OCI-LY7 (cell line): ENCODE results near the gene FIG4. TPM values are rescaled to one million over a fixed set of nuclear protein-coding genes. Genes with fewer than 3 reads are reported as not detected.
"Not testable (repeated sequence)": the region's sequence is repeated elsewhere in the genome, so short reads cannot be mapped to it uniquely, and the experiment has no call there.

Experiments used
- BruUV-seq: library from RNA; stranded (reverse); fragments of 400-500 nt; replicated peaks from 2 replicates; lab custom pipeline; 2021; lab: Mats Ljungman, UMichigan
- CTCF ChIA-PET: fragments of 300-600 bp; sonication (Branson Sonifier 250); formaldehyde crosslinking; loops from one replicate; lab custom pipeline; 2022; ENCODE audit warnings: antibody characterized with exemption; ENCODE audit not compliant: unreplicated experiment; lab: Charles Lee
- POLR2A ChIA-PET: fragments of 300-600 bp; sonication (Branson Sonifier 250); formaldehyde crosslinking; loops from one replicate; lab custom pipeline; 2022; ENCODE audit warnings: antibody characterized with exemption; lab: Charles Lee
- DNase-seq: peaks from one replicate; pipeline ENCODE4 v3.0.0-alpha.2; 2015; ENCODE audit warnings: low spot score
- H2AFZ ChIP-seq: fragments of 200-600 bp; sonication (generic), shearing (Covaris generic); 2 replicates; pipeline ENCODE4 v1.6.1; 2014; ENCODE audit warnings: mild to moderate bottlenecking, antibody characterized with exemption, low read length, moderate library complexity
- H3K27ac ChIP-seq: fragments of 200-600 bp; sonication (generic); 2 replicates; pipeline ENCODE4 v1.5.1; 2014; ENCODE audit warnings: mixed run types, low read depth, mild to moderate bottlenecking, moderate library complexity, low read length, inconsistent platforms; ENCODE audit not compliant: poor library complexity, severe bottlenecking
- H3K36me3 ChIP-seq: fragments of 200-600 bp; sonication (generic); 2 replicates; pipeline ENCODE4 v1.6.1; 2014; ENCODE audit warnings: mild to moderate bottlenecking, antibody characterized with exemption, low read length, moderate library complexity, mixed read lengths; ENCODE audit not compliant: insufficient read depth
- H3K4me1 ChIP-seq: fragments of 200-600 bp; sonication (generic); 2 replicates; pipeline ENCODE4 v1.5.1; 2014; ENCODE audit warnings: mild to moderate bottlenecking, low read length; ENCODE audit not compliant: insufficient read depth, poor library complexity, severe bottlenecking
- H3K4me2 ChIP-seq: fragments of 200-600 bp; sonication (generic); 2 replicates; pipeline ENCODE4 v1.6.1; 2014; ENCODE audit warnings: mild to moderate bottlenecking, low read length
- H3K4me3 ChIP-seq: fragments of 200-600 bp; sonication (generic); 2 replicates; pipeline ENCODE4 v1.5.1; 2014; ENCODE audit warnings: mild to moderate bottlenecking, low read depth, low read length; ENCODE audit not compliant: poor library complexity, severe bottlenecking
- H3K79me2 ChIP-seq: fragments of 200-600 bp; sonication (generic); 2 replicates; pipeline ENCODE4 v1.6.1; 2016; ENCODE audit warnings: low read depth, mild to moderate bottlenecking, low read length, moderate library complexity, mixed read lengths; ENCODE audit not compliant: insufficient read depth
- H3K9me2 ChIP-seq: fragments of 200-600 bp; sonication (generic); 2 replicates; pipeline ENCODE4 v1.6.1; 2016; ENCODE audit warnings: mild to moderate bottlenecking, low read length, mixed read lengths; ENCODE audit not compliant: insufficient read depth
- H3K9me3 ChIP-seq: fragments of 200-600 bp; sonication (generic); 2 replicates; pipeline ENCODE4 v1.6.1; 2014; ENCODE audit warnings: mild to moderate bottlenecking, mixed run types, low read length, mixed read lengths
- H4K20me1 ChIP-seq: fragments of 200-600 bp; sonication (generic); 2 replicates; pipeline ENCODE4 v1.6.1; 2014; ENCODE audit warnings: mild to moderate bottlenecking, antibody characterized with exemption, low read length, moderate library complexity, mixed read lengths; ENCODE audit not compliant: insufficient read depth
- CTCF ChIP-seq: fragments of 200-600 bp; sonication (generic); conservative IDR thresholded peaks from 2 replicates; pipeline ENCODE4 v1.5.1; 2014; ENCODE audit warnings: mild to moderate bottlenecking, antibody characterized with exemption, low read length, moderate library complexity, mixed read lengths
- EZH2phosphoT487 ChIP-seq: fragments of 200-600 bp; sonication (generic); IDR thresholded peaks from 2 replicates; pipeline ENCODE4 v1.6.1; 2018; ENCODE audit warnings: low read depth, borderline replicate concordance, mild to moderate bottlenecking, mixed run types, antibody characterized with exemption, low read length, moderate library complexity, mixed read lengths
- intact Hi-C: fragments of 100-400 bp; cut with micrococcal nuclease; formaldehyde crosslinking; loops from one replicate; pipeline ENCODE4 v1.10.0; 2022; ENCODE audit not compliant: unreplicated experiment
- total RNA-seq, 2 experiments: library from RNA; depleted of rRNA in 1 of 2; stranded (reverse); fragments of >200 nt in 1 of 2; shearing (Covaris generic) in 1 of 2; gene quantifications; 2 replicates each; pipeline ENCODE4 v1.2.3, GENCODE V29; 2014 to 2022

The FIG4 gene
- total RNA-seq, 2 experiments from 2014 or later = 13.3 to 22.9 TPM

- Histone ChIP-seq H2AFZ (no peak overlapping the region), H3K27ac (no peak overlapping the region), H3K4me1 (peaks cover 3% of the 10 kb centered on the region), H3K9me2 (no peaks in the 10 kb centered on the region), H3K9me3 (no peaks in the 10 kb centered on the region), H4K20me1 (no peaks in the 10 kb centered on the region), H3K36me3 (no peaks in the 10 kb centered on the region), H3K79me2 (no peaks in the 10 kb centered on the region), H3K4me2 (no peak overlapping the region), H3K4me3 (no peak overlapping the region)
- DNase-seq = no peak
- no TSS peak for BruUV-seq
- intact Hi-C loops = no loop called here
- ChIA-PET CTCF (no interaction called here), POLR2A (no interaction called here)
- no peak for TF ChIP-seq EZH2phosphoT487
- TF ChIP-seq CTCF = no peak
These were observed 12.9 kb upstream of the FIG4 start for GRCh38 chr6:109678240-109678639.

- H4K20me1 ChIP-seq, H3K9me3 ChIP-seq, POLR2A ChIA-PET, H2AFZ ChIP-seq, H3K27ac ChIP-seq, H3K4me1 ChIP-seq, H3K36me3 ChIP-seq, H3K9me2 ChIP-seq, DNase-seq, BruUV-seq, H3K79me2 ChIP-seq, H3K4me3 ChIP-seq, H3K4me2 ChIP-seq, CTCF ChIA-PET, intact Hi-C loops: not testable (repeated sequence)
These were observed 12.2 kb upstream of the FIG4 start for GRCh38 chr6:109678661-109679505.

- H3K9me2 ChIP-seq = no peaks in the 10 kb centered on the region
- H3K27ac ChIP-seq = no peak overlapping the region
- no peak overlapping the region for H2AFZ ChIP-seq
- peaks cover 3% of the 10 kb centered on the region; the same call in 1 of the 2 replicates for H3K79me2 ChIP-seq
- TF ChIP-seq CTCF = no peak
- TF ChIP-seq EZH2phosphoT487 = no peak
- no TSS peak for BruUV-seq
- ChIA-PET CTCF (no interaction called here), POLR2A (no interaction called here)
- no peak for DNase-seq
- intact Hi-C loops = no loop called here
- H3K36me3 ChIP-seq = no peaks in the 10 kb centered on the region
- no peaks in the 10 kb centered on the region for H4K20me1 ChIP-seq
- H3K4me1 ChIP-seq = peaks cover 8% of the 10 kb centered on the region
- H3K4me2 ChIP-seq = no peak overlapping the region
- H3K9me3 ChIP-seq = no peaks in the 10 kb centered on the region
- no peak overlapping the region for H3K4me3 ChIP-seq
These were observed 4.4 kb upstream of the FIG4 start for GRCh38 chr6:109686566-109687265.
